ENCODE results near the gene PLS3. TPM values are rescaled to one million over a fixed set of nuclear protein-coding genes. Genes with fewer than 3 reads are reported as not detected.

The PLS3 gene
- total and polyA plus RNA-seq, 2 of the 13 experiments (the other 11 are each of a cell fraction or from before 2014, with no cell fraction given): 55.7 to 99.9 TPM

GRCh38 chrX:115584696-115585095 is 23.7 kb downstream of the PLS3 start:
- WGBS (ENCODE audit: low lambda C conversion rate): 94% methylated on average over 2 of the region's 2 CpGs
- Histone ChIP-seq H2AFZ (ENCODE audit: low read length) (no peak overlapping the region), H3K27me3 (ENCODE audit: control insufficient read depth in 1 of 2, insufficient read depth in 2 of 2, low read length in 2 of 2) (no peaks in the 10 kb centered on the region), H3K79me2 (ENCODE audit: insufficient read depth, low read length) (peaks cover 30% of the 10 kb centered on the region), H3K9ac (ENCODE audit: insufficient read depth, low read depth, low read length) (no peak overlapping the region), H3K4me1 (ENCODE audit: insufficient read depth, low read length) (peaks cover 10% of the 10 kb centered on the region), H3K27ac (ENCODE audit: extremely low read length, insufficient read depth, low read length) (no peak overlapping the region), H3K4me3 (replicated peaks in 1 of 3; ENCODE audit: insufficient read depth in 1 of 3, low read depth in 2 of 3, low read length in 3 of 3) (no peak overlapping the region), H3K4me2 (ENCODE audit: low read depth, low read length) (no peak overlapping the region), H4K20me1 (ENCODE audit: insufficient read depth, low read length) (peaks cover 5% of the 10 kb centered on the region; the same call in 1 of the 2 replicates), H3K36me3 (replicated peaks in 1 of 2; ENCODE audit: control insufficient read depth in 1 of 2, insufficient read depth in 2 of 2, low read length in 2 of 2) (0 out of 5 replicates have a peak, but pooled peaks cover 0 to 2% of the 10 kb centered on the region in 2 experiments), H3K9me3 (ENCODE audit: low read length) (no peaks in the 10 kb centered on the region)
- intact Hi-C loops (cut with micrococcal nuclease; ENCODE audit: unreplicated experiment) (no loop called here), in situ Hi-C loops (cut with HindIII; ENCODE audit: extremely low pct_ligation_motif_present, low pct_unique_long_range_greater_than_20kb) (no loop called here)
- DNase-seq (ENCODE audit: low spot score) (no peak), ATAC-seq (no peak), FAIRE-seq (no peak)
- no TSS peak for BruUV-seq (replicated peaks)
- TF ChIP-seq ZFP62 (CRISPR knock-in tag; IDR thresholded peaks at IDR 0.05): no peak
- POLR2A ChIA-PET: no interaction called here
- CTCF ChIA-PET (ENCODE audit: low intra/inter-chr PET ratio, low total read pairs): no interaction called here

GRCh38 chrX:115588179-115588578 is 27.2 kb downstream of the PLS3 start:
- Histone ChIP-seq H2AFZ (ENCODE audit: low read length) (no peak overlapping the region), H3K36me3 (replicated peaks in 1 of 2; ENCODE audit: control insufficient read depth in 1 of 2, insufficient read depth in 2 of 2, low read length in 2 of 2) (no peaks in the 10 kb centered on the region), H3K79me2 (ENCODE audit: insufficient read depth, low read length) (peaks cover 17% of the 10 kb centered on the region), H3K9ac (ENCODE audit: insufficient read depth, low read depth, low read length) (no peak overlapping the region), H3K27me3 (ENCODE audit: control insufficient read depth in 1 of 2, insufficient read depth in 2 of 2, low read length in 2 of 2) (no peaks in the 10 kb centered on the region), H3K27ac (ENCODE audit: extremely low read length, insufficient read depth, low read length) (no peak overlapping the region), H3K9me3 (ENCODE audit: low read length) (no peaks in the 10 kb centered on the region), H4K20me1 (ENCODE audit: insufficient read depth, low read length) (peaks cover 5% of the 10 kb centered on the region; the same call in 1 of the 2 replicates), H3K4me1 (ENCODE audit: insufficient read depth, low read length) (peaks cover 10% of the 10 kb centered on the region), H3K4me2 (ENCODE audit: low read depth, low read length) (no peak overlapping the region), H3K4me3 (replicated peaks in 1 of 3; ENCODE audit: insufficient read depth in 1 of 3, low read depth in 2 of 3, low read length in 3 of 3) (no peak overlapping the region)
- intact Hi-C loops (cut with micrococcal nuclease; ENCODE audit: unreplicated experiment): no loop called here
- no TSS peak for BruUV-seq (replicated peaks)
- FAIRE-seq (no peak), DNase-seq (ENCODE audit: low spot score) (no peak), ATAC-seq (no peak)
- 61% methylated on average over 4 of the region's 4 CpGs for WGBS (ENCODE audit: low lambda C conversion rate)
- in situ Hi-C loops (cut with HindIII; ENCODE audit: extremely low pct_ligation_motif_present, low pct_unique_long_range_greater_than_20kb): no loop called here
- POLR2A ChIA-PET: no interaction called here
- CTCF ChIA-PET (ENCODE audit: low intra/inter-chr PET ratio, low total read pairs): no interaction called here
- TF ChIP-seq PBX3 (CRISPR knock-in tag; IDR thresholded peaks at IDR 0.05; ENCODE audit: borderline replicate concordance): no peak
- TF ChIP-seq ZNF792 (CRISPR knock-in tag; IDR thresholded peaks at IDR 0.05): no peak
- TF ChIP-seq ZIK1 (CRISPR knock-in tag; IDR thresholded peaks at IDR 0.05; ENCODE audit: borderline replicate concordance, low read depth): no peak
- no peak for TF ChIP-seq ZNF646 (CRISPR knock-in tag; IDR thresholded peaks at IDR 0.05)
- TF ChIP-seq HMGXB3 (CRISPR knock-in tag; IDR thresholded peaks at IDR 0.05; ENCODE audit: borderline replicate concordance): no peak
